Thoracic aorta (tissue), 2 donors: ENCODE data around the gene C2orf92. TPM values are rescaled to one million over a fixed set of nuclear protein-coding genes. Genes with fewer than 3 reads are reported as not detected.

ENCODE experiments used
- ATAC-seq: fragments of 150-250 bp; one replicate; pipeline ENCODE4 v1.8.0; 2017; ENCODE audit warnings: low read depth; ENCODE audit not compliant: insufficient number of reproducible peaks, low FRiP score
- DNase-seq: peaks from one replicate; pipeline ENCODE4 v3.0.0-alpha.2; 2020; ENCODE audit warnings: low spot score
- H3K27ac ChIP-seq, 2 donors: fragments of 200-600 bp; sonication (generic); 1 replicate in 1 of 2; 2 replicates in 1 of 2; pipeline ENCODE4 v1.5.1; 2016; ENCODE audit warnings: mild to moderate bottlenecking in 2 of 2, moderate library complexity in 2 of 2
- H3K27me3 ChIP-seq: fragments of 200-600 bp; sonication (generic); replicated peaks from 2 replicates; pipeline ENCODE4 v1.6.0; 2016; ENCODE audit warnings: mild to moderate bottlenecking; ENCODE audit not compliant: insufficient read depth
- H3K36me3 ChIP-seq: fragments of 200-600 bp; sonication (generic); one replicate; pipeline ENCODE4 v1.5.1; 2016
- H3K4me1 ChIP-seq, 2 donors: fragments of 200-600 bp; sonication (generic); 1 replicate in 1 of 2; 2 replicates in 1 of 2; pipeline versions ENCODE4 v1.5.1 to v1.6.0; 2016; ENCODE audit warnings: low read depth in 2 of 2, mild to moderate bottlenecking in 1 of 2; ENCODE audit not compliant: control insufficient read depth in 1 of 2
- H3K4me3 ChIP-seq: fragments of 200-600 bp; sonication (generic); 2 replicates; pipeline ENCODE4 v1.5.1; 2016; ENCODE audit warnings: mild to moderate bottlenecking
- H3K9me3 ChIP-seq: fragments of 200-600 bp; sonication (generic); 2 replicates; pipeline ENCODE4 v1.5.1; 2016
- total RNA-seq, 2 donors: library from RNA; depleted of rRNA; stranded (reverse); fragments of >200 nt; gene quantifications; one replicate each; pipeline versions ENCODE4 v1.1.0 to v1.2.3, GENCODE V29; 2016
- TF ChIP-seq, protein P1 (sequence below): fragments of 200-600 bp; sonication (generic); IDR thresholded peaks from one replicate; pipeline ENCODE4 v1.5.1; 2019; ENCODE audit warnings: antibody characterized with exemption

Gene C2orf92
- total RNA-seq, 2 donors from 2014 or later = 13.7 to 32.0 TPM

- ATAC-seq (no peak), DNase-seq (no peak)
- Histone ChIP-seq H3K27ac (no peak overlapping the region), H3K27me3 (no peaks in the 10 kb centered on the region), H3K4me1 (no peaks in the 10 kb centered on the region), H3K36me3 (no peaks in the 10 kb centered on the region), H3K9me3 (no peaks in the 10 kb centered on the region), H3K4me3 (no peak overlapping the region)
- TF ChIP-seq, protein P1, sequence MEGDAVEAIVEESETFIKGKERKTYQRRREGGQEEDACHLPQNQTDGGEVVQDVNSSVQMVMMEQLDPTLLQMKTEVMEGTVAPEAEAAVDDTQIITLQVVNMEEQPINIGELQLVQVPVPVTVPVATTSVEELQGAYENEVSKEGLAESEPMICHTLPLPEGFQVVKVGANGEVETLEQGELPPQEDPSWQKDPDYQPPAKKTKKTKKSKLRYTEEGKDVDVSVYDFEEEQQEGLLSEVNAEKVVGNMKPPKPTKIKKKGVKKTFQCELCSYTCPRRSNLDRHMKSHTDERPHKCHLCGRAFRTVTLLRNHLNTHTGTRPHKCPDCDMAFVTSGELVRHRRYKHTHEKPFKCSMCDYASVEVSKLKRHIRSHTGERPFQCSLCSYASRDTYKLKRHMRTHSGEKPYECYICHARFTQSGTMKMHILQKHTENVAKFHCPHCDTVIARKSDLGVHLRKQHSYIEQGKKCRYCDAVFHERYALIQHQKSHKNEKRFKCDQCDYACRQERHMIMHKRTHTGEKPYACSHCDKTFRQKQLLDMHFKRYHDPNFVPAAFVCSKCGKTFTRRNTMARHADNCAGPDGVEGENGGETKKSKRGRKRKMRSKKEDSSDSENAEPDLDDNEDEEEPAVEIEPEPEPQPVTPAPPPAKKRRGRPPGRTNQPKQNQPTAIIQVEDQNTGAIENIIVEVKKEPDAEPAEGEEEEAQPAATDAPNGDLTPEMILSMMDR = no peak
These were observed 50.0 kb downstream of the C2orf92 start for GRCh38 chr2:97719362-97720155.

DNA sequence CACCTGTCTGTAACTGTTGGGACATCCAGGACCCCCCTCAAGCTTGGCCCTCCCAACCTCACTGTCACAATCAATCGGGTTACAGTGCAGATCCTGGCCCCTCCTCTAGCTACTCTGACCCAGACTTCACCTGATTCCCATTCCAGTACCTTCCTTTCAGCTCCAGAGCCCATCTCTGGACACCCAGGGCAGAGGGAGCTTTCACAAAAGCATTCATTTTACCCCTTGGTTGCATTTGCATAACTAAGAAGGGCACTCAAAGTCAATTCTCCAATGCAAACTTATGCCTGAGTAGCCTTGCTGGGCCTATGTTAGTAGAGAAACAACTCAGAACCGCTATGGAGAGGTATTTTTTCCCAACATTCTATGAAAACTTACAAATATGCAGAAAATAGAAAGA lies 51.2 kb downstream of the C2orf92 start:
- no peaks in the 10 kb centered on the region for H3K36me3 ChIP-seq
- H3K27me3 ChIP-seq = no peaks in the 10 kb centered on the region
- no peaks in the 10 kb centered on the region for H3K9me3 ChIP-seq
- no peak overlapping the region for H3K27ac ChIP-seq
- H3K4me3 ChIP-seq = no peak overlapping the region
- no peak for ATAC-seq
- TF ChIP-seq, protein P1 = no peak
- no peaks in the 10 kb centered on the region for H3K4me1 ChIP-seq
- DNase-seq = no peak

- H3K27me3 ChIP-seq = no peaks in the 10 kb centered on the region
- TF ChIP-seq, protein P1 = no peak
- no peaks in the 10 kb centered on the region for H3K36me3 ChIP-seq
- H3K9me3 ChIP-seq = no peaks in the 10 kb centered on the region
- DNase-seq (no peak), ATAC-seq (no peak)
- no peaks in the 10 kb centered on the region for H3K4me1 ChIP-seq
- H3K27ac ChIP-seq = no peak overlapping the region
- H3K4me3 ChIP-seq = no peak overlapping the region
These were observed 52.7 kb downstream of the C2orf92 start for GRCh38 chr2:97722227-97722626.

GRCh38 chr2:97723156-97724072 lies 53.9 kb downstream of the C2orf92 start:
- no peak overlapping the region for H3K27ac ChIP-seq

More at GRCh38 chr2:97723156-97724072, 53.9 kb downstream of the C2orf92 start:
- TF ChIP-seq, protein P1 = no peak
- Histone ChIP-seq H3K4me1 (peaks cover 0 to 8% of the 10 kb centered on the region in 2 donors), H3K9me3 (no peaks in the 10 kb centered on the region), H3K4me3 (no peak overlapping the region), H3K36me3 (no peaks in the 10 kb centered on the region), H3K27me3 (no peaks in the 10 kb centered on the region)
- DNase-seq (no peak), ATAC-seq (no peak)
